ENCODE measurements around the gene GTF3C1.
"Not testable (repeated sequence)": the region's sequence is repeated elsewhere in the genome, so short reads cannot be mapped to it uniquely, and the experiment has no call there.

The GTF3C1 gene

GRCh38 chr16:27434141-27435051 lies 115.3 kb downstream of the GTF3C1 start:
- no peak overlapping the region for H3K4me3 ChIP-seq (replicated peaks; ENCODE audit: low read depth, low read length)
- DNase-seq (ENCODE audit: extremely low read depth, low read depth) = no peak
- no peak for TF ChIP-seq CTCF (IDR thresholded peaks at IDR 0.05; ENCODE audit: low read depth, low read length, missing control alignments)

- TF ChIP-seq CTCF (IDR thresholded peaks at IDR 0.05; ENCODE audit: low read depth, low read length, missing control alignments) = no peak
Observed at GRCh38 chr16:27433636-27434035, 116.1 kb downstream of the GTF3C1 start.

GRCh38 chr16:27433191-27433590 lies 116.5 kb downstream of the GTF3C1 start:
- not testable (repeated sequence) for H3K4me3 ChIP-seq (replicated peaks; ENCODE audit: low read depth, low read length); DNase-seq (ENCODE audit: extremely low read depth, low read depth)

More at GRCh38 chr16:27433636-27434035, 116.1 kb downstream of the GTF3C1 start:
- no peak overlapping the region for H3K4me3 ChIP-seq (replicated peaks; ENCODE audit: low read depth, low read length)
- DNase-seq (ENCODE audit: extremely low read depth, low read depth) = no peak

- TF ChIP-seq CTCF (IDR thresholded peaks at IDR 0.05; ENCODE audit: low read depth, low read length, missing control alignments) = no peak
- DNase-seq (ENCODE audit: extremely low read depth, low read depth) = peak; percentile 35
- no peak overlapping the region for H3K4me3 ChIP-seq (replicated peaks; ENCODE audit: low read depth, low read length)
Observed at GRCh38 chr16:27432558-27432957, 117.2 kb downstream of the GTF3C1 start.

GRCh38 chr16:27431773-27432532 lies 117.8 kb downstream of the GTF3C1 start:
- no peak for DNase-seq (ENCODE audit: extremely low read depth, low read depth)
- no peak for TF ChIP-seq CTCF (IDR thresholded peaks at IDR 0.05; ENCODE audit: low read depth, low read length, missing control alignments)
- no peak overlapping the region for H3K4me3 ChIP-seq (replicated peaks; ENCODE audit: low read depth, low read length)

GRCh38 chr16:27430923-27431484 lies 118.7 kb downstream of the GTF3C1 start:
- no peak overlapping the region for H3K4me3 ChIP-seq (replicated peaks; ENCODE audit: low read depth, low read length)
- TF ChIP-seq CTCF (IDR thresholded peaks at IDR 0.05; ENCODE audit: low read depth, low read length, missing control alignments) = no peak
- no peak for DNase-seq (ENCODE audit: extremely low read depth, low read depth)

GRCh38 chr16:27430512-27430911 lies 119.2 kb downstream of the GTF3C1 start:
- TF ChIP-seq CTCF (IDR thresholded peaks at IDR 0.05; ENCODE audit: low read depth, low read length, missing control alignments) = no peak
- no peak overlapping the region for H3K4me3 ChIP-seq (replicated peaks; ENCODE audit: low read depth, low read length)

More at GRCh38 chr16:27430512-27430911, 119.2 kb downstream of the GTF3C1 start:
- DNase-seq (ENCODE audit: extremely low read depth, low read depth) = no peak

All from HFF-Myc (cell line).